Glutamatergic neuron (in vitro differentiated cells): ENCODE results near the gene DLG2. TPM values are rescaled to one million over a fixed set of nuclear protein-coding genes. Genes with fewer than 3 reads are reported as not detected.
"Not testable (repeated sequence)": the region's sequence is repeated elsewhere in the genome, so short reads cannot be mapped to it uniquely, and the experiment has no call there.

Source experiments
- DNase-seq: peaks from one replicate; pipeline ENCODE4 v3.0.0; 2022
- H3K27ac Mint-ChIP-seq: one replicate; pipeline ENCODE4 v1.8.0; 2020; ENCODE audit warnings: mild to moderate bottlenecking, mixed read lengths, inconsistent platforms; ENCODE audit not compliant: unreplicated experiment
- H3K27me3 Mint-ChIP-seq: one replicate; pipeline ENCODE4 v1.8.0; 2020; ENCODE audit warnings: mild to moderate bottlenecking, moderate library complexity, mixed read lengths, inconsistent platforms; ENCODE audit not compliant: unreplicated experiment
- H3K36me3 Mint-ChIP-seq: one replicate; pipeline ENCODE4 v1.8.0; 2020; ENCODE audit warnings: mild to moderate bottlenecking, mixed read lengths, inconsistent platforms; ENCODE audit not compliant: unreplicated experiment
- H3K4me1 Mint-ChIP-seq: one replicate; pipeline ENCODE4 v1.8.0; 2020; ENCODE audit warnings: mild to moderate bottlenecking, low read depth, mixed read lengths, inconsistent platforms; ENCODE audit not compliant: unreplicated experiment
- H3K4me3 Mint-ChIP-seq: one replicate; pipeline ENCODE4 v1.8.0; 2020; ENCODE audit warnings: mild to moderate bottlenecking, mixed read lengths, inconsistent platforms; ENCODE audit not compliant: unreplicated experiment
- H3K9me3 Mint-ChIP-seq: one replicate; pipeline ENCODE4 v1.8.0; 2020; ENCODE audit warnings: mild to moderate bottlenecking, moderate library complexity, mixed read lengths, inconsistent platforms; ENCODE audit not compliant: unreplicated experiment
- total RNA-seq: library from RNA; stranded (reverse); fragmentation: NEBNext Ultra II Directional; extraction: Animal tissue kit (Norgen Biotek cat#: 25700); gene quantifications from one replicate; pipeline ENCODE4 v1.2.1, GENCODE V29; 2021; ENCODE audit not compliant: unreplicated experiment
- TF ChIP-seq, protein P1 (sequence below): fragments of 200-600 bp; sonication (generic); IDR thresholded peaks from one replicate; pipeline ENCODE4 v1.5.0; 2021; ENCODE audit not compliant: partially characterized antibody, unreplicated experiment

Gene DLG2
- total RNA-seq, 1 donor from 2014 or later: 2.9 TPM

GRCh38 chr11:85257837-85258236, 369.3 kb downstream of the DLG2 start:
- no peak overlapping the region for H3K4me3 Mint-ChIP-seq
- no peak for DNase-seq
- no peaks in the 10 kb centered on the region for H3K36me3 Mint-ChIP-seq
- H3K4me1 Mint-ChIP-seq: no peaks in the 10 kb centered on the region
- H3K27ac Mint-ChIP-seq: no peak overlapping the region
- no peaks in the 10 kb centered on the region for H3K9me3 Mint-ChIP-seq
- TF ChIP-seq, protein P1, sequence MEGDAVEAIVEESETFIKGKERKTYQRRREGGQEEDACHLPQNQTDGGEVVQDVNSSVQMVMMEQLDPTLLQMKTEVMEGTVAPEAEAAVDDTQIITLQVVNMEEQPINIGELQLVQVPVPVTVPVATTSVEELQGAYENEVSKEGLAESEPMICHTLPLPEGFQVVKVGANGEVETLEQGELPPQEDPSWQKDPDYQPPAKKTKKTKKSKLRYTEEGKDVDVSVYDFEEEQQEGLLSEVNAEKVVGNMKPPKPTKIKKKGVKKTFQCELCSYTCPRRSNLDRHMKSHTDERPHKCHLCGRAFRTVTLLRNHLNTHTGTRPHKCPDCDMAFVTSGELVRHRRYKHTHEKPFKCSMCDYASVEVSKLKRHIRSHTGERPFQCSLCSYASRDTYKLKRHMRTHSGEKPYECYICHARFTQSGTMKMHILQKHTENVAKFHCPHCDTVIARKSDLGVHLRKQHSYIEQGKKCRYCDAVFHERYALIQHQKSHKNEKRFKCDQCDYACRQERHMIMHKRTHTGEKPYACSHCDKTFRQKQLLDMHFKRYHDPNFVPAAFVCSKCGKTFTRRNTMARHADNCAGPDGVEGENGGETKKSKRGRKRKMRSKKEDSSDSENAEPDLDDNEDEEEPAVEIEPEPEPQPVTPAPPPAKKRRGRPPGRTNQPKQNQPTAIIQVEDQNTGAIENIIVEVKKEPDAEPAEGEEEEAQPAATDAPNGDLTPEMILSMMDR: no peak
- H3K27me3 Mint-ChIP-seq: no peaks in the 10 kb centered on the region

- H3K4me1 Mint-ChIP-seq: no peaks in the 10 kb centered on the region
- H3K9me3 Mint-ChIP-seq: no peaks in the 10 kb centered on the region
- H3K27me3 Mint-ChIP-seq: no peaks in the 10 kb centered on the region
- no peaks in the 10 kb centered on the region for H3K36me3 Mint-ChIP-seq
- DNase-seq: no peak
- TF ChIP-seq, protein P1: no peak
- H3K27ac Mint-ChIP-seq: no peak overlapping the region
- H3K4me3 Mint-ChIP-seq: no peak overlapping the region
These were observed 370.7 kb downstream of the DLG2 start for GRCh38 chr11:85256433-85256832.

- DNase-seq: no peak
- Mint-ChIP-seq H3K4me3 (no peak overlapping the region), H3K9me3 (no peaks in the 10 kb centered on the region), H3K27ac (no peak overlapping the region), H3K36me3 (no peaks in the 10 kb centered on the region), H3K27me3 (no peaks in the 10 kb centered on the region), H3K4me1 (no peaks in the 10 kb centered on the region)
- TF ChIP-seq, protein P1: no peak
These were observed 377.7 kb downstream of the DLG2 start for GRCh38 chr11:85249482-85249881.

DNA sequence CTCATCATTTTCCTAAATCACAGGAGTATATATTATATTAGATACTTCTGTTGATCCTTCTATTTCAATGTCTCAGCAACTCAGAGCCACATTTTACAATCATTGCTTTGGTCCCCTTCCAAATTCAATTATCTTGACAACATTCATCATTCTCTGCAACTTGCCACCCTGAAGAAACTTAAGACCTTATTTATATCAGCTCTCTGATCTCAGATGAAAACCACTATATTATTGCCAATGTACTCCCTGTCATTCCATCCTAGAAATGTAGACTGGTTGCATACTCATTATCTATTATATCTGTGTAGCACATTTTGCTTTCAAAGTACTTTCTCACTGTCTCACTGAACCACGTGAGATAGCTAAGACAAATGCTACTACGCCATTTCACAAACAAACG, 379.3 kb downstream of the DLG2 start:
- Mint-ChIP-seq H3K27me3 (no peaks in the 10 kb centered on the region), H3K9me3 (no peaks in the 10 kb centered on the region), H3K4me1 (no peaks in the 10 kb centered on the region), H3K4me3 (no peak overlapping the region), H3K27ac (no peak overlapping the region), H3K36me3 (no peaks in the 10 kb centered on the region)
- DNase-seq: no peak
- TF ChIP-seq, protein P1: no peak

DNA sequence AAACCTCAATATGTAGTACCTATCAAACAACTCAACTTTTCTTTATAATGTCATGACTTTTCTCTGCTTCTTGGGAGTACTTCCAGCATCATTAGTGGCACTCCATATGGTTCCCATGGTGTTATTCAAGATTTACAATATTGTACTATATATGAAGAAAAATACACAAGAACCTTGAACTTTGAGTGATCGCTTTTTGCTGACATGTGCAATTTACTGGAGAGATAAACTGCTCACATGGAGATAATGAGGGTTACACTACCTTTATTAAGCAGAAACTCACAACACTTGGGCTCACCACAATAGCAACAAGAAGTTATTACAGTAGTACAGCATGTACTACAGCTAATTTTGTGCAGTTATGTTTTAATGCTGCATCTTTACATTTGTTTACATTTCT, 388.2 kb downstream of the DLG2 start:
- Mint-ChIP-seq H3K9me3 (peaks cover 2% of the 10 kb centered on the region), H3K4me1 (no peaks in the 10 kb centered on the region), H3K4me3 (no peak overlapping the region), H3K27me3 (no peaks in the 10 kb centered on the region), H3K36me3 (no peaks in the 10 kb centered on the region), H3K27ac (no peak overlapping the region)
- TF ChIP-seq, protein P1: no peak
- no peak for DNase-seq

DNA sequence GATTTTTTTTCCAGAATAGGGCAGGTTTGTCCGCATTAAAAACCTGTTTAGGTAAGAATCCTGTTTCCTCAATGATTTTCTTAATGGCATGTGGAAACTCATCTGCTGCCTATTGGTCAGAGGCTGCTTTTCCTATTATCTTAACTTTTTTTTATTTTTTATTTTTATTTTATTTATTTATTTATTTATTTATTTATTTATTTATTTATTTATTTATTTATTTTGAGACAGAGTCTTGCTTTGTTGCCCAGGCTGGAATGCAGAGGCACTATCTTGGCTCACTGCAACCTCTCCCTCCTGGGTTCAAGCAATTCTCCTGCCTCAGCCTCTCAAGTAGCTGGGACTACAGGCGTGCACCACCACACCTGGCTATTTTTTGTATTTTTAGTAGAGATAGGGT, 389.1 kb downstream of the DLG2 start:
- not testable (repeated sequence) for H3K36me3 Mint-ChIP-seq, H3K27ac Mint-ChIP-seq, H3K9me3 Mint-ChIP-seq, H3K27me3 Mint-ChIP-seq, DNase-seq, H3K4me3 Mint-ChIP-seq, H3K4me1 Mint-ChIP-seq
